Ascending aorta (tissue), 2 donors: Measurements from ENCODE around the gene TBC1D5. TPM values are rescaled to one million over a fixed set of nuclear protein-coding genes. Genes with fewer than 3 reads are reported as not detected.

Source experiments
- DNase-seq, 2 donors: peaks; one replicate each; pipeline ENCODE4 v3.0.0-alpha.2; 2019; ENCODE audit warnings: low spot score in 2 of 2
- H3K27ac ChIP-seq, 2 donors: fragments of 200-600 bp; sonication (generic); one replicate each; pipeline ENCODE4 v1.5.1; 2016 to 2017; ENCODE audit warnings: mild to moderate bottlenecking in 1 of 2
- H3K27me3 ChIP-seq: fragments of 200-600 bp; sonication (generic); one replicate; pipeline ENCODE4 v1.5.1; 2017
- H3K36me3 ChIP-seq, 2 donors: fragments of 200-600 bp; sonication (generic); one replicate each; pipeline ENCODE4 v1.5.1; 2016
- H3K4me1 ChIP-seq, 2 donors: fragments of 200-600 bp; sonication (generic); one replicate each; pipeline ENCODE4 v1.5.1; 2016 to 2017; ENCODE audit warnings: mild to moderate bottlenecking in 1 of 2
- H3K4me3 ChIP-seq, 2 donors: fragments of 200-600 bp; sonication (generic); one replicate each; pipeline ENCODE4 v1.5.1; 2016 to 2017; ENCODE audit warnings: mild to moderate bottlenecking in 1 of 2
- H3K9me3 ChIP-seq, 2 donors: fragments of 200-600 bp; sonication (generic); one replicate each; pipeline ENCODE4 v1.5.1; 2016
- CTCF ChIP-seq, 3 experiments: fragments of 200-600 bp in 2 of 3; fragments of 450-650 bp in 1 of 3; sonication (generic) in 2 of 3; IDR thresholded peaks; one replicate each; pipeline ENCODE4 v1.5.1; 2016 to 2019; ENCODE audit warnings: antibody characterized with exemption in 3 of 3, mild to moderate bottlenecking in 1 of 3, moderate library complexity in 1 of 3
- intact Hi-C: fragments of 100-400 bp; cut with DNase I; formaldehyde crosslinking; loops from one replicate; pipeline ENCODE4 v1.15.1; 2023
- total RNA-seq: library from RNA; depleted of rRNA; stranded (reverse); fragments of >200 nt; gene quantifications from one replicate; pipeline ENCODE4 v1.1.0, GENCODE V29; 2016

TBC1D5 gene
- total RNA-seq, 1 donor from 2014 or later: 43.3 TPM

GRCh38 chr3:17581421-17582080 is 160.9 kb downstream of the TBC1D5 start:
- Histone ChIP-seq H3K27ac (no peak overlapping the region), H3K4me1 (peaks cover 0 to 7% of the 10 kb centered on the region in 2 donors), H3K36me3 (no peaks in the 10 kb centered on the region), H3K27me3 (no peaks in the 10 kb centered on the region), H3K9me3 (no peaks in the 10 kb centered on the region), H3K4me3 (no peak overlapping the region)
- intact Hi-C loops: no loop called here
- DNase-seq: no peak
- no peak for TF ChIP-seq CTCF (IDR thresholded peaks at IDR 0.05)

GRCh38 chr3:17580901-17581300 is 161.5 kb downstream of the TBC1D5 start:
- intact Hi-C loops: no loop called here
- no peaks in the 10 kb centered on the region for H3K36me3 ChIP-seq
- DNase-seq: no peak

GRCh38 chr3:17579289-17580031 is 163.0 kb downstream of the TBC1D5 start:
- no peak overlapping the region for H3K27ac ChIP-seq
- intact Hi-C loops: no loop called here
- no peaks in the 10 kb centered on the region for H3K9me3 ChIP-seq
- no peak for DNase-seq
- H3K36me3 ChIP-seq: no peaks in the 10 kb centered on the region
- TF ChIP-seq CTCF (IDR thresholded peaks at IDR 0.05): no peak
- H3K4me3 ChIP-seq: no peak overlapping the region
- H3K4me1 ChIP-seq: peaks cover 0 to 14% of the 10 kb centered on the region in 2 donors
- no peaks in the 10 kb centered on the region for H3K27me3 ChIP-seq

More at GRCh38 chr3:17580901-17581300, 161.5 kb downstream of the TBC1D5 start:
- Histone ChIP-seq H3K4me1 (peaks cover 0 to 13% of the 10 kb centered on the region in 2 donors), H3K9me3 (no peaks in the 10 kb centered on the region), H3K27ac (no peak overlapping the region), H3K27me3 (no peaks in the 10 kb centered on the region), H3K4me3 (no peak overlapping the region)
- TF ChIP-seq CTCF (IDR thresholded peaks at IDR 0.05): no peak

GRCh38 chr3:17577796-17578520 is 164.5 kb downstream of the TBC1D5 start:
- intact Hi-C loops: no loop called here
- DNase-seq: no peak
- no peak for TF ChIP-seq CTCF (IDR thresholded peaks at IDR 0.05)

GRCh38 chr3:17573396-17573795 is 169.0 kb downstream of the TBC1D5 start:
- Histone ChIP-seq H3K4me3 (no peak overlapping the region), H3K27me3 (no peaks in the 10 kb centered on the region), H3K4me1 (peaks cover 0 to 10% of the 10 kb centered on the region in 2 donors), H3K9me3 (no peaks in the 10 kb centered on the region), H3K27ac (no peak overlapping the region), H3K36me3 (no peaks in the 10 kb centered on the region)
- no peak for TF ChIP-seq CTCF (IDR thresholded peaks at IDR 0.05)
- intact Hi-C loops: no loop called here
- DNase-seq: no peak

More at GRCh38 chr3:17577796-17578520, 164.5 kb downstream of the TBC1D5 start:
- Histone ChIP-seq H3K4me1 (peaks cover 0 to 14% of the 10 kb centered on the region in 2 donors), H3K9me3 (no peaks in the 10 kb centered on the region), H3K4me3 (no peak overlapping the region), H3K27ac (no peak overlapping the region), H3K36me3 (no peaks in the 10 kb centered on the region), H3K27me3 (no peaks in the 10 kb centered on the region)
